NCI-H146 treated with DMSO at 0.1 percent for 48 hours (cell line): ENCODE measurements around the gene BDH1.
A peak's percentile ranks its signal among the peaks of the same experiment; 100 is the strongest.
"Not testable (repeated sequence)": the region's sequence is repeated elsewhere in the genome, so short reads cannot be mapped to it uniquely, and the experiment has no call there.

Experiments
- DNase-seq: peaks from one replicate; lab custom pipeline; 2025; ENCODE audit not compliant: unreplicated experiment; lab: John Stamatoyannopoulos, UW

The BDH1 gene

GRCh38 chr3:197555281-197556261 lies at the start of gene BDH1:
TSS of gene BDH1 (minus strand) at chr3:197555968. CDS start at chr3:197546443, 9,525 bp downstream.
- DNase-seq: peak; percentile 73

- no peak for DNase-seq
Measured at GRCh38 chr3:197603317-197603933, 47.7 kb upstream of the BDH1 start.

GRCh38 chr3:197602351-197602750 lies 46.6 kb upstream of the BDH1 start:
- not testable (repeated sequence) for DNase-seq

- DNase-seq: not testable (repeated sequence)
Measured at GRCh38 chr3:197601566-197601840, 45.7 kb upstream of the BDH1 start.

GRCh38 chr3:197600796-197601565 lies 45.2 kb upstream of the BDH1 start:
- DNase-seq: no peak

- no peak for DNase-seq
Measured at GRCh38 chr3:197599089-197599765, 43.5 kb upstream of the BDH1 start.

GRCh38 chr3:197598404-197598980 lies 42.7 kb upstream of the BDH1 start:
- no peak for DNase-seq

GRCh38 chr3:197597335-197597734 lies 41.6 kb upstream of the BDH1 start:
- no peak for DNase-seq

GRCh38 chr3:197595470-197596185 lies 39.9 kb upstream of the BDH1 start:
- DNase-seq: no peak

GRCh38 chr3:197593046-197593380 lies 37.2 kb upstream of the BDH1 start:
- no peak for DNase-seq

- no peak for DNase-seq
Measured at GRCh38 chr3:197592361-197593045, 36.7 kb upstream of the BDH1 start.

- no peak for DNase-seq
Measured at GRCh38 chr3:197591816-197592215, 36.0 kb upstream of the BDH1 start.

- no peak for DNase-seq
Measured at GRCh38 chr3:197590313-197590962, 34.7 kb upstream of the BDH1 start.

- no peak for DNase-seq
Measured at GRCh38 chr3:197589545-197589944, 33.8 kb upstream of the BDH1 start.

- not testable (repeated sequence) for DNase-seq
Measured at GRCh38 chr3:197586768-197587167, 31.0 kb upstream of the BDH1 start.

- no peak for DNase-seq
Measured at GRCh38 chr3:197586181-197586580, 30.4 kb upstream of the BDH1 start.

- no peak for DNase-seq
Measured at GRCh38 chr3:197584733-197585132, 29.0 kb upstream of the BDH1 start.

- no peak for DNase-seq
Measured at GRCh38 chr3:197583371-197583770, 27.6 kb upstream of the BDH1 start.

- no peak for DNase-seq
Measured at GRCh38 chr3:197580253-197580691, 24.5 kb upstream of the BDH1 start.
